SW480 (cell line): Measurements from ENCODE around the gene ZNF644.
"Not testable (repeated sequence)": the region's sequence is repeated elsewhere in the genome, so short reads cannot be mapped to it uniquely, and the experiment has no call there.

Experiments used
- DNase-seq: peaks from one replicate; pipeline ENCODE4 v3.0.0-alpha.2; 2016; ENCODE audit warnings: low spot score

Gene ZNF644

DNA sequence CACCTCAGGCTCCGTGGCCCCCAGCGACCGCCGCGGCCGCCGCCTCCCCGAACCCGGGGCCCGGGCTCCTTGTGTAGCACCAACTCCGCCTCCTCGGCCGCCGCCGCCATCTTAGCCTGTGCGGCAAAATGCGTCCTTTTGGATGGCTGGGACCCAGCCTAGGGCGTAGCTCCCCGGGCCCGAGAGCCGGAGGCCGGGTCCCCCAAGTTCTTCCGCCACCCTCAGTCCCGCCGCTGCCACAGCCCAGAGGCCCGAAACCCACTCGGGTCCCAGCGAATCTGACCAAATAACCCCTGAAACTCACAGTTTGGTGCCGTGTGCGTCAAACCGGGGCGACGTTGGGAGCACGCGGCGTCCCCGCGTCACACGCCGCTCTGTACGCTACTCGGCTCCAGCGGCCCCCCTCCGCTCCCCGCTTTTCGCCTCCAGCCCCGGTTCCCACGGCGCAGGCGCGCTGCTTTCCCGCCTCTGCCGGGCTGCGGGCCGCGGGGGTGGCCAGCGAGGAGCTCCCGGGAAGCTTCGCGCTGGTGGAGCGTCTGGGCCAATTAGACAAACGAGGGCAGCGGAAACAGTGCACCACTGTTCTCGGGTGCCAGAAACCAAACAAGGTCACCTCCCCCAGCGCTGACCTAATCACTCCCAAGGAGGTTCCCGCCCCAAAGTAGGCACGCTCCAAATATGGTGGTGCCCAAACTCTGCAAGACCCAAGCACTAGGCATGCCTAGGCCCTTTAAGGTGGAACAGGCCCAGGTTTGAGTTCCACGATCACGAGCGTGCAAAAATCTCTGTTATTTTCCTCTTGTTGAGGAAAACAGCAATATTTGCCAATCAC lies at the start of gene ZNF644:
ZNF644 (minus strand) TSS at position 350 of the 832 bp plus-strand sequence. CDS start 39,682 bp downstream, outside the sequence.
- peak; percentile 93 for DNase-seq

GRCh38 chr1:91070298-91070697 lies 48.5 kb upstream of the ZNF644 start:
- DNase-seq, result no peak

DNA sequence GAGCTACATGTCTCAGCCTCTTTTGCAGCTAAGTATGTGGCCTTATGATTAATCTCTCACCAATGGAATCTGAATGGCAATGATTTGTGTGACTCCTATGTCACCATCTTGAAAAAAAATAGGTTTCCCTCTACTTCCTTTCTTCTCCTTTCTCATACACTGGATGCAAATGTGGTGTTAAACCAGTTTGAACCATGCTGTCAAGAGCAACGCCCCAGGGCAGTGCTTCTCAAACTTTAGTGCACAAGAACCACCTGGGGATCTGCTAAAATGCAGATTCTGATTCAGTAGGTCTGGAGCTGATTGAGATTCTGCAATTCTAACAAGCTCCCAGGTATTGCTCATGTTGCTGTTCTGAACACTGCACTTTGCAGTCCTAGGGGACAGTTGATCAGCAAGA lies 44.7 kb upstream of the ZNF644 start:
- no peak for DNase-seq

DNA sequence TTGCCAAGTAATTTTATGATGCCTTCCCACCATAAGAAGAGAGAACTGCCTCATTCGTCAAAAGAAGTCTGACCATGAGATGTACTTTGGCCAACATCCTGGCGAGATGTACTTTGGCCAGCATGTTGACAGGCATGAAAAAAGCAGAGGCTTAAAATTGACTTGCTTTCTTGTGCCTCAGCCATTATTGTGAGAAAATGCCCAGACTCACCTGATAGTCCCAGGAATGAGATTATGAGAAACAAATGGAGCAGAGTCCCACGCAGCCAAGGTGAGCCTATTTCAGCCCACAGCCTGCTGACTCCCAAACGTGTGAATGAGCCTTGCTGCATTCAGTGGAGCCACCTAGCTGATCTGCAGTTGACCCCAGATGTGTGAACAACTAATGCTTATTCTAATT lies 43.5 kb upstream of the ZNF644 start:
- no peak for DNase-seq

- DNase-seq, result not testable (repeated sequence)
Observed at GRCh38 chr1:91063403-91063802, 41.6 kb upstream of the ZNF644 start.

DNA sequence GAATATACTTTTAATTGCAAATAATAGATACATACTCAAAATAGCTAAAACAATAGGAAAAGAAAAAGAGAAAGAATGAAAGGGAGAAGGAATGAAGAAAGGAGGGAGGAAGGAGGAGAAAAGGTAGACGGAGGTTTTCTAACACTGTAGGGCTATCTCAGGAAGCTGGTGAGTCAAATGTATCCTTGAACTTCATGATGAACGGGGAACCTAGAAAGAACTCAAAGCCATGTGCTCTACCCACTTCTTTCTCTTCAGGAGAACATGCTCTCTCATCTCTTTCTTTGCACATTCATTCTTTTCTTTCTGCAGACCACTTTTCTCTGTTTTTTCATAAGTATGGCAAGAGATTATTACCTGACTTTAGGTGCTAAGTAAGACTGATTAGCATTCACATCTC lies 37.3 kb upstream of the ZNF644 start:
- no peak for DNase-seq

DNA sequence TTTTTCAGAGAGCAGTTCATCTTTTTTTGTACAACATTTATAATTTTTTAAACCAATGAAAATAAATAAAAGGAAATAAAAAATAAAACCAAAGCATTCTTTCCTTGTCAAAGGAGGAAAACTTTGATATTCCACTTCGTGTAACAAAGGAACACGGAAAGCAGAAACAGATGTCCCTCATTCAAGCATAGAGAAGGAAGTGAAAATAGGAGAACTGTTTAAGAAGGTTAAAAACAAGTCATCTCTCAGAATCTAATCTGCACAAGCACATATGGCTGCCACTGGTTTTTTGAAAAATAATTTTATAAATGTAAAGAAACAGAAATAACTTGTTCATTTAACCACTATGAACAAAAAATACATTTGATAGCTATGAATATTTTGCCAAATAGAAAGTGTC lies 35.9 kb upstream of the ZNF644 start:
- DNase-seq, result no peak

GRCh38 chr1:91054780-91055481 lies 33.1 kb upstream of the ZNF644 start:
- no peak for DNase-seq

DNA sequence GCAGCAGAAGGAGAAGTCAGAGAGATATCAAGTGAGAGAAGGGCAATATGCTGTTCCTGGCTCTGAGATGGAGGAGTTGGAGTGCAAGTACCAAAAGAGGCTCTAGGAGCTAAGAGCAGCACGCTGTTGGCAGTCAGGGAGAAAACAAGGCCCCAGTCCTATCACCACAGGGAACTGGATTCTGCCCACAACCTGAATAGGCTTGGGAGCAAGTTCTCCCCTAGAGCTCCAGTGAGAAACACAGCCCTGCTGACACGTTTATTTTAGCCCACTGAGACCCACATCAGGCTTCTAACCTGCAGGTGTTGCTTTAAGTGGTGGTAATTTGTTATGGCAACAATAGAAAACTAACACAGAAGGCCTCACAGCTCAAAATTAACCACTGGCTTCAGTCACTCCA lies 31.8 kb upstream of the ZNF644 start:
- no peak for DNase-seq

DNA sequence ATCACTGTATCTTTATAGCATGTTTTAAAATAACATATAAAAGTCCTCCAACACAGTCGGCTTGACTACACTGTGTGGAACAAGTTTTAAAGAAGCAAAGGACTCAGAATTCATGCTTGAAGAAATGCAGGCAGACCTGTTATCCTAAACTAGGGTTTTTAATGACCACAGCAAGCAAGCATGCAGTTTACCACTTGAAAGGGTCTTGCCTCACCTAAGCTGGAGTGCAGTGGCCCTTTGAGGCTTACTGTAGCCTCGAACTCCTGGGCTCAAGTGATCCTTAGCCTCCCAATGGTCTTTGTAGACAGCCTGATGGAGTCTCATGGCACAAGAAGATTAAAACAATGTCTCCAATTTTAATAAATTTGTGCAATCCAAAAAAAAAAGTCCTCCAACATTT lies 27.7 kb upstream of the ZNF644 start:
- not testable (repeated sequence) for DNase-seq

DNA sequence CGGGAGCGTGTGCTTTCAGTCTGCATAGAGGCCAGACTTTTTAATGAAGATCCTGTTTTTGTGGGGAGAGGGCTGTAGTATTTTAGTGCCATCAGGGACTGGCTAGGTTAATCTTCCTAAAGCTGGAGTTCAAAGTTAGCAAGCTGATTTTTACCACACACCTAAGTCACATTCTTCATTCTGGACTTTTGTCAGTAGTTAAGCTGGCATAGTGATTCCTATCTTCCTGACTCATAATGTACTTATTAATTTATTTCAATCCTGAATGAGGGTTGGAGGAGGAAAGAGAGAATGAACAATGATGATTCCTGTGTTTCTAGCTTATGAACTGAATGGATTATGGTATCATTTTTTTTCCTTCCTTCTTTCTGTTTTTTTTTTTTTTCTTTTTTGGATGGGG lies 24.9 kb upstream of the ZNF644 start:
- DNase-seq, result no peak

DNA sequence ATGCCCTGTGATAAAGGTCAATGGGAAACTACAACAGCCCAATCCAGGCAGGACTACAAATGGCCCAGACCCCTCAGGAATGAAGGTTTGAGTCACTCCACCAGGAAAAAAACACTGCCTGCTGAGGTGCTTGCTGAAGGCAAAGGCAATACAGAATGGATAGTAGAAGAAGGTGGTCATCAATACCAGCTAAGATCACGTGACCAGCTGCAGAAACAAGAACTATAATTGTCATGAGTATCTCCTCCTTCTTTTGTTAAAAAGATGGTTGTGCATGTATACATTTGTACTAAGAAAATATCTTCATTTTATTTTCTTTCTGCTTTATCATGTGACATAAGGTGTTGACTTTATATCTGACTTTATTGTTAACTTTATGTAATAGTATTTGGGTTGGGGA lies 23.4 kb upstream of the ZNF644 start:
- DNase-seq, result no peak

- not testable (repeated sequence) for DNase-seq
Observed at GRCh38 chr1:91044776-91045175, 22.9 kb upstream of the ZNF644 start.

DNA sequence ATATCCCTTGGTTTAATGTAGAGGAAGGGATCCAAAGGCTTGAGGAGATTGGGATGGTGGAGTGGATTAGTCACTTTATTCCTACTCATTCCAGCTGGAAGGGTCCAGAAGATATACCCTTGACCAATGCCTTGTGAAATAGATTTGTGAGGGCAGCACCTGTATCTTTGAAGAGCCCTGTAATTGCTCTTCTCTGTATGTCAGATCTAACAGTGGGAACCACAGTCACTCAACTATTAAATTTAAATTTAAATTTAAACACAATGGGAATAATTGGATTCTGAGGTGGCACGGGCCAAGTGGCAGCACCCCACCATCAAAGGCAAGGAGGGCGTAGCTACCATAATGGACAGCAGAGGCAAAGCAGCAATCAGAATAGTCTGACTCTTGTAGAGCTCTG lies 20.5 kb upstream of the ZNF644 start:
- not testable (repeated sequence) for DNase-seq

- no peak for DNase-seq
Observed at GRCh38 chr1:91038582-91038981, 16.7 kb upstream of the ZNF644 start.

- no peak for DNase-seq
Observed at GRCh38 chr1:91036894-91037829, 15.3 kb upstream of the ZNF644 start.

GRCh38 chr1:91032349-91032748 lies 10.5 kb upstream of the ZNF644 start:
- DNase-seq, result no peak

DNA sequence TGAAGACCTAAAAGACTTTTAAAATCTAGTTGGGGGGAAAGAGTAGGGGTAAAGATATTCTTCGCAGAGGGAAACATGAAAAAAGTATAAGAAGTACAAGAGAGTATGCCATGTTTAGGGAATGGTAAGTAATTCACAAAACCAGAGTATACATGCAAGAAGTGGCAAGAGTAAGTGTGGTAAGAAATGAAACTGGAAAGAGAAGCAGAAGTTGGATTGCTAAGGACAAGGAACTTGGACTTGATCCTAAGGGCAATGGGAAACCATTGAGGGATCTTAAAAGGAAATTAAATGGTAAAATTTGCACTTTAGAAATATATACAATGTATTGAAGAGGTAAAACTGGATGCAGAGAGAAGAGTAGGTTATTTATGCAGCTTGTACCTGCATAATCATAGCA lies 9.2 kb upstream of the ZNF644 start:
- no peak for DNase-seq

- peak; percentile 36 for DNase-seq
Observed at GRCh38 chr1:91026777-91027176, 4.9 kb upstream of the ZNF644 start.

GRCh38 chr1:91026320-91026719 lies 4.5 kb upstream of the ZNF644 start:
- no peak for DNase-seq

GRCh38 chr1:91024481-91025119 lies 2.8 kb upstream of the ZNF644 start:
- no peak for DNase-seq

DNA sequence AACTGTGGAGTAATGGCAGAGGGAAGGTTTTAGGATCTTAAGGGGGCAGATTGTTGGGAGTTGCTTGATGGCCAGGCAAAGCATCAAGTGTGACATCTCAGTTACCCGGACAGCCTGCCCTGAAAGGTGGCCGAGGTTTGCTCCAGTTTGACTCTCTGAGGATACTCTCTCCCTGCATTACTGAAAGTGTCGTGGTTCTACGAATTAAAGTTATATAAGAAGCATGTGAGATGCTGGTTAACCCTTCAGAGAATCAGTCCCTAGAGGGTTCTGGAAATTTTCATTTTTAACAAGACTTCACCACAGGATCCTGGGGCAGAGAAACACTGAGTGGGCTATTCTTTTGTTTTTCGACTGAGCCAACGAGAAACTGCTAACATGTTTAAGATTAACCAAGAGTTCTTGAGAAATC lies 689 bp upstream of the ZNF644 start:
- DNase-seq, result no peak
